ENCODE results near the gene RNF220. TPM values are rescaled to one million over a fixed set of nuclear protein-coding genes. Genes with fewer than 3 reads are reported as not detected.

Gene RNF220
- polyA plus RNA-seq, 1 donor from 2014 or later = 142 TPM

GRCh38 chr1:44688760-44689446, 283.8 kb downstream of the RNF220 start:
- H3K9me3 ChIP-seq (ENCODE audit: low read length) = no peaks in the 10 kb centered on the region
- H3K9ac ChIP-seq (ENCODE audit: low read length) = no peak overlapping the region
- H3K4me2 ChIP-seq (ENCODE audit: low read length) = no peak overlapping the region
- no peaks in the 10 kb centered on the region for H3F3A ChIP-seq (ENCODE audit: insufficient read depth, low read length, poor library complexity, severe bottlenecking)
- no peaks in the 10 kb centered on the region for H3K27me3 ChIP-seq (ENCODE audit: insufficient read depth, low read depth, low read length)
- no peaks in the 10 kb centered on the region for H4K20me1 ChIP-seq (ENCODE audit: insufficient read depth)
- no peaks in the 10 kb centered on the region for H3K36me3 ChIP-seq (ENCODE audit: insufficient read depth, low read length)
- TF ChIP-seq EZH2 (IDR thresholded peaks at IDR 0.05; ENCODE audit: borderline replicate concordance, insufficient read depth, low read length, poor library complexity, severe bottlenecking) (no peak), REST (IDR thresholded peaks at IDR 0.05; ENCODE audit: borderline replicate concordance) (no peak), SMC3 (conservative IDR thresholded peaks at IDR 0.05; ENCODE audit: poor library complexity) (no peak), CTCF (IDR thresholded peaks at IDR 0.05; ENCODE audit: poor library complexity, severe bottlenecking) (no peak)
- H3K79me2 ChIP-seq (replicated peaks; ENCODE audit: insufficient read depth, low read length) = no peaks in the 10 kb centered on the region
- no peak overlapping the region for H3K27ac ChIP-seq (ENCODE audit: low read length)
- H3K4me3 ChIP-seq (ENCODE audit: low read length) = no peak overlapping the region
- no peaks in the 10 kb centered on the region for H3K9me2 ChIP-seq (ENCODE audit: insufficient read depth, low read length)
- no peak overlapping the region for H2AFZ ChIP-seq (ENCODE audit: low read depth, low read length)

GRCh38 chr1:44689447-44689765, 284.4 kb downstream of the RNF220 start:
- Histone ChIP-seq H4K20me1 (ENCODE audit: insufficient read depth) (no peaks in the 10 kb centered on the region), H3K9me3 (ENCODE audit: low read length) (no peaks in the 10 kb centered on the region), H3K9ac (ENCODE audit: low read length) (no peak overlapping the region), H2AFZ (ENCODE audit: low read depth, low read length) (no peak overlapping the region), H3K27me3 (ENCODE audit: insufficient read depth, low read depth, low read length) (no peaks in the 10 kb centered on the region), H3K36me3 (ENCODE audit: insufficient read depth, low read length) (no peaks in the 10 kb centered on the region), H3F3A (ENCODE audit: insufficient read depth, low read length, poor library complexity, severe bottlenecking) (no peaks in the 10 kb centered on the region), H3K9me2 (ENCODE audit: insufficient read depth, low read length) (no peaks in the 10 kb centered on the region), H3K4me2 (ENCODE audit: low read length) (no peak overlapping the region), H3K79me2 (replicated peaks; ENCODE audit: insufficient read depth, low read length) (no peaks in the 10 kb centered on the region), H3K27ac (ENCODE audit: low read length) (no peak overlapping the region), H3K4me3 (ENCODE audit: low read length) (no peak overlapping the region)
- TF ChIP-seq CTCF (IDR thresholded peaks at IDR 0.05; ENCODE audit: poor library complexity, severe bottlenecking) = no peak
- no peak for TF ChIP-seq POLR2AphosphoS5 (IDR thresholded peaks at IDR 0.05)
- TF ChIP-seq TAF1 (IDR thresholded peaks at IDR 0.05; ENCODE audit: low read depth) = no peak
- no peak for TF ChIP-seq MXI1 (conservative IDR thresholded peaks at IDR 0.05; ENCODE audit: poor library complexity, severe bottlenecking)
- no peak for TF ChIP-seq SMC3 (conservative IDR thresholded peaks at IDR 0.05; ENCODE audit: poor library complexity)
- no peak for TF ChIP-seq RAD21 (conservative IDR thresholded peaks at IDR 0.05)
- TF ChIP-seq EZH2 (IDR thresholded peaks at IDR 0.05; ENCODE audit: borderline replicate concordance, insufficient read depth, low read length, poor library complexity, severe bottlenecking) = no peak
- no peak for TF ChIP-seq EP300 (conservative IDR thresholded peaks at IDR 0.05; ENCODE audit: poor library complexity, severe bottlenecking)
- no peak for TF ChIP-seq REST (IDR thresholded peaks at IDR 0.05; ENCODE audit: borderline replicate concordance)
